Tibial nerve (tissue), 4 donors: ENCODE measurements around the gene GPR183. TPM values are rescaled to one million over a fixed set of nuclear protein-coding genes. Genes with fewer than 3 reads are reported as not detected.

Experiments
- DNase-seq, 2 donors: peaks; one replicate each; pipeline ENCODE4 v3.0.0-alpha.2; 2019; ENCODE audit warnings: low spot score in 2 of 2
- H3K27ac ChIP-seq, 4 donors: fragments of 200-600 bp; sonication (generic) in 3 of 4; one replicate each; pipeline ENCODE4 v1.5.1; 2017 to 2019; ENCODE audit warnings: mild to moderate bottlenecking in 1 of 4
- H3K27me3 ChIP-seq, 2 donors: fragments of 200-600 bp; sonication (generic) in 1 of 2; one replicate each; pipeline versions ENCODE4 v1.5.1 to v1.6.0; 2017 to 2019
- H3K36me3 ChIP-seq, 3 donors: fragments of 200-600 bp; sonication (generic); one replicate each; pipeline ENCODE4 v1.5.1; 2018 to 2019
- H3K4me1 ChIP-seq, 4 donors: fragments of 200-600 bp; sonication (generic) in 3 of 4; one replicate each; pipeline ENCODE4 v1.5.1; 2017 to 2019
- H3K4me3 ChIP-seq, 4 donors: fragments of 200-600 bp; sonication (generic) in 3 of 4; one replicate each; pipeline ENCODE4 v1.5.1; 2017 to 2019; ENCODE audit warnings: mild to moderate bottlenecking in 1 of 4, moderate library complexity in 1 of 4
- H3K9me3 ChIP-seq, 4 donors: fragments of 200-600 bp; sonication (generic) in 3 of 4; one replicate each; pipeline ENCODE4 v1.5.1; 2017 to 2019
- CTCF ChIP-seq, 5 experiments: fragments of 200-600 bp in 3 of 5; fragments of 450-650 bp in 2 of 5; sonication (generic) in 3 of 5; IDR thresholded peaks; one replicate each; pipeline ENCODE4 v1.5.1; 2016 to 2019; ENCODE audit warnings: antibody characterized with exemption in 5 of 5, mild to moderate bottlenecking in 3 of 5, moderate library complexity in 2 of 5
- EP300 ChIP-seq, 2 donors: sonication (generic); formaldehyde crosslinking; IDR thresholded peaks; one replicate each; pipeline ENCODE4 v1.6.1; 2017; ENCODE audit warnings: antibody characterized with exemption in 2 of 2, mild to moderate bottlenecking in 1 of 2
- POLR2A ChIP-seq, 2 donors: fragments of 450-650 bp; IDR thresholded peaks; one replicate each; pipeline ENCODE4 v1.6.1; 2017; ENCODE audit warnings: antibody characterized with exemption in 2 of 2, mild to moderate bottlenecking in 2 of 2, moderate library complexity in 2 of 2
- WGBS, 2 donors: methylation state at CpG; one replicate each; pipeline ENCODE4 v1.1.5; 2018; 5-methylcytosine and 5-hydroxymethylcytosine counted together
- total RNA-seq, 4 donors: library from RNA; depleted of rRNA; stranded (reverse); fragments of >200 nt; gene quantifications; one replicate each; pipeline ENCODE4 v1.1.0, GENCODE V29; 2016

GPR183 gene
- total RNA-seq, 4 donors from 2014 or later: 6.3 to 20.4 (median 13.1) TPM

- H3K4me1 ChIP-seq: peaks cover 0 to 29% (median 15%) of the 10 kb centered on the region in 4 donors
- H3K9me3 ChIP-seq: no peaks in the 10 kb centered on the region
- H3K27ac ChIP-seq: no peak overlapping the region
- no peak overlapping the region for H3K4me3 ChIP-seq
- no peak for TF ChIP-seq POLR2A (IDR thresholded peaks at IDR 0.05)
- TF ChIP-seq CTCF (IDR thresholded peaks at IDR 0.05): no peak
- no peak for TF ChIP-seq EP300 (IDR thresholded peaks at IDR 0.05)
- no peaks in the 10 kb centered on the region for H3K36me3 ChIP-seq
- H3K27me3 ChIP-seq: no peaks in the 10 kb centered on the region
- DNase-seq: no peak
- WGBS, 2 donors: 78 to 86% methylated on average over 3 of the region's 3 CpGs
These were observed 16.3 kb downstream of the GPR183 start for GRCh38 chr13:99290894-99291293.

GRCh38 chr13:99289674-99290337, 17.4 kb downstream of the GPR183 start:
- no peak overlapping the region for H3K27ac ChIP-seq
- H3K27me3 ChIP-seq: no peaks in the 10 kb centered on the region
- H3K4me1 ChIP-seq: peaks cover 0 to 28% (median 20%) of the 10 kb centered on the region in 4 donors
- no peak for DNase-seq
- TF ChIP-seq EP300 (IDR thresholded peaks at IDR 0.05): no peak
- no peak for TF ChIP-seq POLR2A (IDR thresholded peaks at IDR 0.05)
- TF ChIP-seq CTCF (IDR thresholded peaks at IDR 0.05): no peak
- no peaks in the 10 kb centered on the region for H3K36me3 ChIP-seq
- 88 to 89% methylated on average over 7 of the region's 7 CpGs for WGBS, 2 donors
- no peaks in the 10 kb centered on the region for H3K9me3 ChIP-seq
- H3K4me3 ChIP-seq: no peak overlapping the region

- TF ChIP-seq CTCF (IDR thresholded peaks at IDR 0.05) (no peak), EP300 (IDR thresholded peaks at IDR 0.05) (no peak), POLR2A (IDR thresholded peaks at IDR 0.05) (no peak)
- Histone ChIP-seq H3K4me1 (peaks cover 0 to 28% (median 19%) of the 10 kb centered on the region in 4 donors), H3K27me3 (no peaks in the 10 kb centered on the region), H3K27ac (no peak overlapping the region), H3K9me3 (no peaks in the 10 kb centered on the region), H3K4me3 (no peak overlapping the region), H3K36me3 (no peaks in the 10 kb centered on the region)
- 91 to 92% methylated on average over 2 of the region's 2 CpGs for WGBS, 2 donors
- no peak for DNase-seq
These were observed 17.9 kb downstream of the GPR183 start for GRCh38 chr13:99289271-99289670.

GRCh38 chr13:99288089-99288488, 19.1 kb downstream of the GPR183 start:
- 65 to 68% methylated on average over 2 of the region's 2 CpGs for WGBS, 2 donors
- peak overlapping the region in 2 of 4 donors; percentile 24 to 32 for H3K27ac ChIP-seq

More at GRCh38 chr13:99288089-99288488, 19.1 kb downstream of the GPR183 start:
- Histone ChIP-seq H3K4me1 (peaks cover 0 to 29% (median 20%) of the 10 kb centered on the region in 4 donors), H3K27me3 (no peaks in the 10 kb centered on the region), H3K4me3 (no peak overlapping the region), H3K36me3 (no peaks in the 10 kb centered on the region), H3K9me3 (no peaks in the 10 kb centered on the region)
- DNase-seq: no peak
- TF ChIP-seq POLR2A (IDR thresholded peaks at IDR 0.05) (no peak), CTCF (IDR thresholded peaks at IDR 0.05) (no peak), EP300 (IDR thresholded peaks at IDR 0.05) (no peak)
